HG03196 (cell line): ENCODE results near the gene HEPN1.
A peak's percentile ranks its signal among the peaks of the same experiment; 100 is the strongest.

Experiments
- ATAC-seq: cut with Tn5 transposase; IDR thresholded peaks from one replicate; pipeline ENCODE4 v1.9.1; 2021; ENCODE audit not compliant: unreplicated experiment

Gene HEPN1

DNA sequence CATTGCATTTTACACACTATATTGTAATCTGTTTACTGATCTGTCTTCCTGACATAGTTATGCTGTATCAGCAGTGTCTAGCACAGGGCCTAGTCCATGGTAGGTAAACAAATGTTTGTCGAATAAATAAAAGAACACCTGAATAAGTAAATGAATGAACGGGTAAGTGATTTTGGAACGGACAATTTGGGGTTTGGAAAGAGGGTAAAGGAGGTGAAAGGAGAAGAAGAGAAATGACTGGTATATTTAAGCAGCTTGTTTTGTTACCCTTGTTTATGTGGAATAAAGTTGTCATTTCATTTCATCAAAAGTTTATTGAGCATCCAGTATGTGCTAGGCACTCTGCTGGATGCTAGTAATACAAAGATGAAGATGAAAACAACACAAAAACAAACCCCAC, at the start of gene HEPN1:
HEPN1 (plus strand) TSS at position 301 of the 400 bp plus-strand sequence.
- ATAC-seq, result no peak

DNA sequence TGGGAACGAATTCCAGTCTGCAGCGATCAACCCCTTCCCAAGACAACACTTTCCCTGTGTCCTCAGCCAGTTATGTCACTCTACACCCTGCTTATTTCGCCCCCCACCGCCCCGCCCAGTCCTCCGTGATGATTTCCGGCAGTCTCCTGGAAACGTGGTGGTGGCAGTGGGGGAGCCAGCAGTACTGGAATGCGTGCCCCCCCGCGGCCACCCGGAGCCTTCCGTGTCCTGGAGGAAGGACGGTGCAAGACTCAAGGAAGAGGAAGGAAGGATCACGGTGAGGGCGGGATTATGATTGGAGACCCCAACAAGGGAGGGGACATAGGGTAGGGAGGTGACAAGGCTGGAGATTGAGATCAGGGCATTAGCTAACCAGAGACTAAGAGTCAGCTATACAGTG, 49.7 kb upstream of the HEPN1 start:
- no peak for ATAC-seq

DNA sequence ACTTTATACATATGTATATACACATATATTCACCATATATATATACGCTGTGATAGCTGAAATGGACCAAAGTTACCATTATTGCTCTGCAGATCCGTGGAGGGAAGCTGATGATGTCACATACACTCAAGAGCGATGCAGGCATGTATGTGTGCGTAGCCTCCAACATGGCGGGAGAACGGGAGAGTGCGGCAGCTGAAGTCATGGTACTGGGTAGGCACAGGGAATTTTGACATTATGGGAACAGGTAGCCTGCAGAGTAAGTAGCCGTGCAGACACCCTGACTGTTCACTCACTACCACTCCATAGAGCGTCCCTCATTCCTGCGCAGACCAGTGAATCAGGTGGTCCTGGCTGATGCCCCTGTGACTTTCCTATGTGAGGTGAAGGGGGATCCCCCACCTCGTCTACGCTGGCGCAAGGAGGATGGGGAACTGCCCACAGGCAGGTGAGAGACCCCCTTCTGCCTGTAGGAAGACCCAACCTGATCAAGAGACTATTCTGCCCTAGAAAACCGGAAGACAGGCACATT, 49.1 kb upstream of the HEPN1 start:
- ATAC-seq, result no peak

DNA sequence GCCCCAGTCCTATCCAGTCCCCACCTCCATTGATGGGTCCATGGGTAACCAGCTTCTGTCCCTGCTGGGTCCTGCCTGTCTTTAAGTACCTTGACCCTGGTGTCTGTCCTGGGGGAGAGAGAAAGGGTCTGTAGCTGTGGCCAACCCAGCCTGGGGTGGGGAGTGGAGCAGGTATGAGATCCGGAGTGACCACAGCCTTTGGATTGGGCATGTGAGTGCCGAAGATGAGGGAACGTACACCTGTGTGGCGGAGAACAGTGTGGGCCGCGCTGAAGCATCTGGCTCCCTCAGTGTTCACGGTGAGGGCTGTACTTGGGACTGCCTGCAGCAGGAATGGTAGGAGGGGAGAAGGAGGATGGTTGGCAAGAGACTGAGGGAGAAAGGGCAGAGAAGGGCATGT, 48.6 kb upstream of the HEPN1 start:
- no peak for ATAC-seq

DNA sequence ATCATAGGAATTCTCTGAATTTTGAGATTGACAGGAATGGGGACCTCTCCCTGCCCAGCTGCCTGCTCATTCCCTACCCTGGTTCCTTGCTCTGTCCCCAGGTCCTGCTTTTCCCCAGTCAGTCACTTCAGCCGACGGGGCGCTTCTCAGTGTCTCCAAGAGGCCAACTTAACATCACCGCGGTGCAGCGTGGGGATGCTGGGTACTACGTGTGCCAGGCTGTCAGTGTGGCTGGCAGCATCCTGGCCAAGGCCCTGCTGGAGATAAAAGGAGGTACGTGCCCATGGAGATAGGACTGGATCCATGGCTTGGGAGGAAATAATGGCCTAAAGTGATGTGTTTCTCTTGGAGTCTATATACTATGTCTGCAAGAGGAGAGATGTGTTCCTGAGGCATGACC, 46.8 kb upstream of the HEPN1 start:
- no peak for ATAC-seq

DNA sequence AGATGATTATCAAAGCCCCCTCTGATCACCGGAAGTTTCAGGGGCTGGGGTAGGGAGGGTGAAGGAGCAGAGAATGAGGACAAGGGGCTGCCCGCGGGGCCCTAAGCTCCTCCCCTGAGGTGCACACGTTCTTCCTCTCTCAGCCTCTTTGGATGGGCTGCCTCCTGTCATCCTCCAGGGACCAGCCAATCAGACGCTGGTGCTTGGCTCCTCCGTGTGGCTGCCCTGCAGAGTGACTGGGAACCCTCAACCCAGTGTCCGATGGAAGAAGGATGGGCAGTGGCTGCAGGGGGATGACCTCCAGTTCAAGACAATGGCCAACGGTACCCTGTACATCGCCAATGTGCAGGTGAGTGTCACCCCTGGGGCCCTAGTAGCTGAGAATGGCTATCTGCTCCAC, 46.3 kb upstream of the HEPN1 start:
- no peak for ATAC-seq

DNA sequence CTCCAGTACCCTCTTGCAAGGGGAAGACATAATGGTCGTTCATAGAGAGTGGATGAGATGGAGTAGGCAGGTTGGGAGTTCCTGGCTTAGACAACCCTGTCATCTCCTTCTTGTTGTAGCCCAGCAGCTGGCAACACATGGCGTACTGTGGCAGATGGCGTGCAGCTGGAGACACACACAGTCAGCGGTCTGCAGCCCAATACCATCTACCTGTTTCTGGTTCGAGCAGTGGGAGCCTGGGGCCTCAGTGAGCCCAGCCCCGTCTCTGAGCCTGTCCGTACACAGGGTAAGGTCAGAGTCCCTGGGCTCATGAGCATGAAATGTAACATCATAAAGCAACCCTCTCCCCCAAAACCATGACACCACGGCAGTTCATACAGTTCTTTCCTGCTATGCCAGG, 45.1 kb upstream of the HEPN1 start:
- ATAC-seq, result no peak

DNA sequence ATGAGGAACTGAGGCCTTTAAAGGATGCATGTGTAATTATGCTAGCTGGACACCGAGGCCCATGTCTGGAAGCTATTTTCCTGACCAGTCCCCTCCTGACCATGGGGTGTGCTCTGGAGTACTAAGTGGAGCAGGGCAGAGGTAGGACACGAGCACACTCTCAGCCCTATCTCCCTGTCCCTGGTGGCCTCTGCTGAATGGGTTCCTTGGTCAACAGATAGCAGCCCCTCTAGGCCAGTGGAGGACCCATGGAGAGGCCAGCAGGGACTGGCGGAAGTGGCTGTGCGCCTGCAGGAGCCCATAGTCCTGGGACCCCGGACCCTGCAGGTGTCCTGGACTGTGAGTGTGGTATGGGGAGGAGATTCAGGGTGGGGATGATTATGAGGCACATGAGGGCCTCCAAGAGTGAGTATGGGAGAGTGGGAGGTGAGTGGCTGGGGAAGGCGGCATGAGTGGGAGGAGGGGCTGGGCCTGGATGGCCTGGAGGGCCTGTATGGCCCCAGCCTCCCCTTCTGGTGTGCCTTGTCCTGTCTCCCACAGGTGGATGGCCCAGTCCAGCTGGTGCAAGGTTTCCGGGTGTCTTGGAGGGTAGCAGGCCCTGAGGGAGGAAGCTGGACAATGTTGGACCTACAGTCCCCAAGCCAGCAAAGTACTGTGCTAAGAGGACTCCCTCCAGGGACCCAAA, 44.3 kb upstream of the HEPN1 start:
- ATAC-seq, result no peak

DNA sequence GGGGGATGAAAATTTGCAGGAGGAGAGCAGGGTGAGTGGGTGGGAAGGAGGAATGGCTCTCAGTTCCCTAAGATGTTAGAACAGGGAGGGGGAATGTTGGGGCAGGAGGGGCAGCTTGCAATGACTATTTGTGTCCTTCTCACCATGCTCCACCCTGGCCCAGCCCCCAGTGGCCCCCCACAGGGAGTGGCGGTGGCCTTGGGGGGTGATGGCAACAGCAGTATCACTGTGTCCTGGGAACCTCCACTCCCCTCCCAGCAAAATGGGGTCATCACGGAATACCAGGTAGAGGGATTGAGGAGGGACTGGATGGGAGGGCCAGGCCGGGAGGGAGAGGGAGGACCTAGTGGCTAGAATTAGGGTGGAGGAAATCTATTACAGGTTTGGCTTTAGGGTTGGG, 43.6 kb upstream of the HEPN1 start:
- no peak for ATAC-seq

DNA sequence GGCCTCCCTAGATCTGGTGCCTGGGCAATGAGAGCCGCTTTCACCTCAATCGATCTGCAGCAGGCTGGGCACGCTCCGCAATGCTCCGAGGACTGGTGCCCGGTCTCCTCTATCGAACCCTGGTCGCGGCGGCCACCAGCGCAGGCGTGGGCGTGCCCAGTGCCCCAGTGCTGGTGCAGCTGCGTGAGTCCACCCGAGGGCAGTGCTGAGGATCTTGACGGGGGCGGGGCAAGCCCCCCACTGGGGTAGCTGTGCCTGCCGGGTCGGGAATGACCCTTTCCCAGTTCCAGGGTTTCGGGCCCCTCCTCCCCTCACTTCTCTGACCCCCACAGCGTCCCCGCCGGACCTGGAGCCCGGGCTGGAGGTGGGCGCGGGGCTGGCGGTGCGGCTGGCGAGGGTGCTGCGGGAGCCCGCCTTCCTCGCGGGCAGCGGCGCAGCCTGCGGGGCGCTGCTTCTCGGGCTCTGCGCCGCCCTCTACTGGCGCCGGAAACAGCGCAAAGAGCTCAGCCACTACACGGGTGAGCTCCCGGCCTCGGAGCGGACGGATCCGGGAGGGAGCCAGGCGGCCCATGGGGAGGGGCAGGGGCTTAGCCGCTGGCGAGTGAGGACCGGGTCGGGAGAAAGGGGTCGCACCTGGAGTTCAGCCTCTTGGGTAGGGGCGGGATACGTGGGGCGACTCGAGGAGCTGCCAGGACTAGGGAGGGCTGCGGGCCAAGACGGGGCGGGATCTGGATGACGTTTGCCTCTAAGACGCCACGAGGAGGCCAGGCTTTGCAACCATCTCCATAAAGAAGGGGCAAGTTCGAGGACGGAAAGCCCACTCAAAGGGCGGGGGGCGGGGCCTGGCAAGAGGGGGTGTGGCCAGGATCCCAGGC, 42.9 kb upstream of the HEPN1 start:
- ATAC-seq, result peak; percentile 90

DNA sequence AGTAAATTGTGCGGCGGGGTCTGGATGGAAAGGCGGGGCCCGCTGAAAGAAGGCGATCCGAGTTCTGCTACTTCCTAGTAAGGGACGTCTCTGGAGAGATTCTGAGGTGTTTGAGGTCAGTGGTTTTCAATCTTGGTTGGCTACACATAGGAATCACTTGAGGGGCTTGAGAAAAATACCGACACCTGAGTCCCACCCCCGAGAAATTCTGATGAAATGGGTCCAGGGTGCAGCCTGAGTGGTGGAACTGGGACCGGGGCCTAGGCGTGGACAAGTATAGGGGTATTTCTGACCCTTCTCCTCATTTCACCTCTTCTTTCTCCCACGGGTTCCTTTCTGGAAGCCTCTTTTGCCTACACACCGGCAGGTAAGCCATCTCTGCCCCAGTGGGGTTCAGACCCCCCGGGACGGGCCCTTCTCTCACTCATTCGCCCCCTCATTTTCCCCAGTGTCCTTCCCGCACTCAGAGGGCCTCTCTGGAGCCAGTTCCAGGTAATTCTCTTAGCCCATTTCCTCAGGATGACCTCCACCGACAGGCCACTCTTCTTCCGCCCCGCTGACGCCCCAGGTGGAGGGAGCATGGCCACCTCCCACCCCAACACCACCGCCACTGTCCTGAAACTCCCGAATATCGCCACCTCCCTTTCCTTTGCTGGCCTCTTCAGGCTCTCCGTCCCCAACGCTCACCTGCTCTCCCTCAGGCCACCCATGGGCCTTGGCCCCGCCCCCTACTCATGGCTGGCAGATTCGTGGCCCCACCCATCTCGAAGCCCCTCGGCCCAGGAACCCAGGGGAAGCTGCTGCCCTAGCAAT, 42.0 kb upstream of the HEPN1 start:
- no peak for ATAC-seq

DNA sequence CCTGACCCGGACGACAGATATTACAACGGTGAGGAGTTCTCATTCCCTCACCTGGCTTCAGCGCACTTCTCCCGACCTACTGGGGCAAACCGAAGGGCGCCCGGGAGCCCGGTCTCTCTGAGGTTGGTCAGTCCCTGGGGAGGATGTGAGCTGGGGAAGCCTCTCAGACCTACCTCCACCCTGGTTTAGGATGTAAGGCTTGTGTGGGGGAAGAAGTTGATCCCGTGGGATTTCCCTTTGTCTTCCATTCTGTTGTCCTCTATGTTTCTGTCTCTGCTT, 41.5 kb upstream of the HEPN1 start:
- ATAC-seq, result no peak

DNA sequence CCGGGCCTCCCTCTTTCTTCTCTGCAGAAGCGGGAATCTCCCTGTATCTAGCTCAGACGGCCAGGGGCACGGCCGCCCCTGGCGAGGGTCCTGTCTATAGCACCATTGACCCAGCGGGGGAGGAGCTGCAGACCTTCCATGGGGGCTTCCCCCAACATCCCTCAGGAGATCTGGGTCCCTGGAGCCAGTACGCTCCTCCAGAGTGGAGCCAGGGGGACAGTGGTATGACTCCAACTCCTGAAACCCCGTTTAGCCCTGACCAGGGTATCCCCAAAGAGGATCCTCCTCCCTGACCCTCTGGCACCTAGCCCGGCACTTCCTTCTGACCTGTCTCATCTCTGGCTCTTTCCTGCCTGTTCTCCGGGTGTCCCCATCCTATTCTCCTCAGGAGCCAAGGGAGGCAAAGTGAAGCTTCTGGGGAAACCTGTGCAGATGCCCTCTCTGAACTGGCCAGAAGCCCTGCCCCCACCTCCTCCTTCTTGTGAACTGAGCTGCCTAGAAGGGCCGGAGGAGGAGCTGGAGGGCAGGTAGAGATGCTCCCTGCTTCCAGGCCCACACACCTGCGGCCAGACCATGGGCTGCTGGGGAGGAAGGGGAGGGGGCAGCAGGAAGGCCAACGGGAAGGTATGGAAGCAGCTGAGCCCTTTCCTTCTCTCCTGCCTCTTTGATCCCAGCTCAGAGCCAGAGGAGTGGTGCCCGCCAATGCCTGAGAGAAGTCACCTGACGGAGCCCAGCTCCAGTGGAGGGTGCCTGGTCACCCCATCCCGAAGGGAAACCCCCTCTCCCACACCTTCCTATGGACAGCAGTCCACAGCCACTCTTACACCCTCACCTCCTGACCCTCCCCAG, 40.9 kb upstream of the HEPN1 start:
- ATAC-seq, result no peak

DNA sequence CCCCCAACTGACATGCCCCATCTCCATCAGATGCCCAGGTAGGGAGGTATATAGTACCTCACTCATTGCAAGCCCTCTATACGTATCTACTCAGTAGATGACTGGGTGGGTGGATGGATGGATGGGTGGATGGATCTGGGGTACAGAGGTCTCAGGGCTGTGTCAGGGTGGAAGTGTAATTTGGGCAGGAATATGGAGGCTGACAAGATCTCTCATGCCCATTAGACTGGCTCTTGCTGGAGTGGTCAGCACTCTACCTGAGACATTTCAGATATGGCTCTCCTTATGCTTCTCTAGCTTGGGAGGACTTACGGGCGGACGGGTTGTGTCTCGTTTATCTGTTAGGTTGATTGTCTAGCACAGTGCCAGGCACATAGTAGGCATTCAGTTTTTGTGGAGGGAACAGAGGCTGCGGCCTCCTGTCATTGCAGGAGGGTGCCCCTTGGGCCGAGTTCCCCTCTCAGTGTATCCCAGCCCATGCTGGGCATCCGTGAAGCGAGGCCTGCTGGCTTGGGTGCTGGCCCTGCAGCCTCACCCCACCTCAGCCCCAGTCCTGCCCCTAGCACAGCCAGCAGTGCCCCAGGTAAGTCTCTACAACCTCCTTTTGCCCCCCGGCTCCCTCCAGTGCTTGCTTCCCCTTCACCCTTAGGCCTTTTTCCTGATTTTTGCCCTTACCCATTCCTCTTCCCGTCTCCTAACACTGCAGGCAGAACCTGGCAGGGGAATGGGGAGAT, 40.1 kb upstream of the HEPN1 start:
- no peak for ATAC-seq

DNA sequence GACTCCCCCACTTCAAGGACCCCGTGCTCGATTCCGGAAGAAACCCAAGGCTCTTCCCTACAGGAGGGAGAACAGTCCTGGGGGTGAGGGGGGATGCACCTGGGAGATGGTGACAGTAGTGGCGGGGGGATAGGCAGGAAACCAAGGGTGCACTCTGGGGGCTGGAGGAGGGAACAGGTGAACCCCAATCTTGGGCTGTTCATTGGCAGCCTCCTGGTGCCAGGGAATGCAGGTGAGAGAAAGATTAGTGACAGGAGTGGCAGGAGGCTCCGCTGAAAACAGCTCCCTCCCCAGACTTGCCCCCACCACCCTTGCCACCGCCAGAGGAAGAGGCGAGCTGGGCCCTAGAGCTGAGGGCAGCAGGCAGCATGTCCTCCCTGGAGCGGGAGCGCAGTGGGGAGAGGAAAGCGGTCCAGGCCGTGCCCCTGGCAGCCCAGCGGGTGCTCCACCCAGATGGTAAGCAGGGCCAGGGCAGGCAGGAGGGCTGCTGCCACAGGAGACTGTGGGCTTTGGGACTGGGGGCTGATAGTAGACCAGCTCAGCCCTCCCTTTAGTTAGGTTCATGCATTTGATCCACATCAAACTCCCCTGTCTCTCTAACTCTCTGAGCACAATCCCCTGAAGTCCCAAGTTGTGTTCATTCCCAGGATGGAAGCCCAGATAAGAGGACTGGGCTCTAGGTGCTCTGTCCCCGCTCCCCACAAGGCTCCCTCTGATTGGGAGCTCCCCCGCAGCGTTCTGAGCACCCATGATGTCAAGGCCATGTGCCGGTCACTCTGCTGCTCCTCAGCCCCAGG, 39.4 kb upstream of the HEPN1 start:
- no peak for ATAC-seq

DNA sequence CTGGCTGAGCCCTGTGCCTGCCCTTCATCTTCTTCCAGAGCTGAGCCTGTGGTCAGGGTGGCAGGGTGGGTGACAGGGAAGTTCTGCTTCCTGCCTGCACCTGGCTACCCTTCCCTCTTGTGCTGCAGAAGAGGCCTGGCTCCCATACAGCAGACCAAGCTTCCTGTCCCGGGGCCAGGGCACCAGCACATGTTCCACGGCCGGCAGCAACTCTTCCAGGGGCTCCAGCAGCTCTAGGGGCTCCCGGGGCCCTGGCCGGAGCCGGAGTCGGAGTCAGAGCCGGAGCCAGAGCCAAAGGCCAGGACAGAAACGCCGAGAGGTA, 38.8 kb upstream of the HEPN1 start:
- ATAC-seq, result no peak

DNA sequence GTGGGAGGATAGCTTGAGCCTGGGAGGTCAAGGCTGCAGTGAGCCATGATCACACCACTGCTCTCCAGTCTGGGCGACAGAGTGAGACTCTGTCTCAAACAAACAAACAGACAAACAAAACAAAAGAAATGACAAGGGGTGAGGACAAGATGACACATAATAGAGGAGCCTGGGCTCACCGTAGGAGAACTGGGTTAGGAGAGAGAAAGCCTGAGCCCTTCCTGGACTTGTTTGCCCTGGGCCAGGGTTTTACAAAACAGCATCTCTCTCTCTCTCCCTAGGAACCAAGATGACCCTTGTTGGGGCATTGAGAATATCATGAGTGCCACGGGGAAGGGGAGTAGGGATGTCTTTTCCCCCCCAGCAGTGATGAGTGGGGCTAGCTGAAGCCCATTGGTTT, 38.1 kb upstream of the HEPN1 start:
- ATAC-seq, result no peak

DNA sequence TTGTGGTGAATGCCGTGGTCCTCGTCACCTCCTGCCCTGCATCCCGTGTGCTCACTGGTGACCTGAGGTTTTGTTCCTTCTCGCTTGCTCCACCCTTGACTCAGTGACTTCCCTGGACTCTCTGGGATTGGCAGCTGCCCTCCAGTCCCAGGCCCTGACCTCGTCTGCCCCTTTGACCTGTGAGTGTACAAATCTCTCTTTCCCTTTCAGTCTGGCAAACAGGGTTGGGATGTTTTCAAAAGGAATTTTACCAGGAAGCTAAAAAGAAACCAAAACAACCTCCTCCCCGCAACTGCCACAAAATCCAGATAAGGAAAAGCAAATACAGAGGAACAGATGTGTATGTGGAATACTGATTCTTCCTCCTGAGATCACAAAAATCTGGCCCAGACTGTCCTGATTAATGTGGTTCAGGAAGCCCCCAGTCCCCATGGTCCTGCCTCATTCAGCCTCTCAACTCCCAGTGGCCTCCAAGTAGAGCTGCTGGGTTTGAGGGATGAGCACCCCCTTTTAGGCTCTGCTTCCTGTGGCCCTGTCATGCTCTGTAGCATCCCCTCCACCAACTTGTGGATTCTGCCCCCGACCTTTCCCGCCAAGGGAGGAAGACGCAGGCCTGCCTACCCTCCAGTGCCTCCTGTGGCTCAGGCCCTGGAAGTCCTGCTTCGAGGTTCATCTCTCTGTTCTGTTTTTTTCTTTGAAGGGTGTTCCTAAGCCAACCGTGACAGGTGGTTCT, 36.5 kb upstream of the HEPN1 start:
- no peak for ATAC-seq

DNA sequence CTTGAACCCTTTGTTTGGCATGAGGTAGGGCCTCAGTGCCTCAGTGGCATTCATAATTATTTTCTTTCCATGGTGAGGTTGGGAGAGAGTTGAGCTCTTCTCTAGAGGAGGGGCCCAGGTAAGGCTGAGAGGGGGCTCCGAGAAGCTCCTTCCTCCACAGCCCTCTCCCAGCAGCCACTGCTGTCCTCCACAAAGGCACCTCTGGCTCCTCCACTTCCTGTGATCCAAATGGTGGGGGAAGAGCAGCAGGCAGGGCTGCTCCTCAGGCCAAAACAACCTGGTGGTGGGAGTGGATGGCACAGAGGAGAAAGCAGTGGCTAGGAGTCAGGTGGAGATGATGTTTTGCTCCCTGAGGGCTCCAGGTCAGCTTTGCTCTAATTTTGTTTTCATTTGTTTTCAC, 34.7 kb upstream of the HEPN1 start:
- ATAC-seq, result no peak
